ENCODE results near the gene OR6N2.

GRCh38 chr1:158803678-158804077 is 22.7 kb upstream of the OR6N2 start:
- no peak for TF ChIP-seq CTCF (conservative IDR thresholded peaks at IDR 0.05; ENCODE audit: low read depth, low read length)
- TF ChIP-seq EZH2 (IDR thresholded peaks at IDR 0.05; ENCODE audit: borderline replicate concordance, low read depth, low read length, poor library complexity, severe bottlenecking): no peak

Measured in A673 (cell line).